GM18505 (cell line): ENCODE measurements around the gene CHD9NB.
"Not testable (repeated sequence)": the region's sequence is repeated elsewhere in the genome, so short reads cannot be mapped to it uniquely, and the experiment has no call there.

ENCODE experiments used
- ATAC-seq: cut with Tn5 transposase; IDR thresholded peaks from one replicate; pipeline ENCODE4 v1.9.1; 2021; ENCODE audit not compliant: unreplicated experiment
- POLR2A ChIP-seq: IDR thresholded peaks from 4 replicates; pipeline ENCODE4 v1.6.1; 2011; ENCODE audit warnings: borderline replicate concordance; ENCODE audit not compliant: insufficient read depth, insufficient read length; ENCODE audit errors: extremely low read depth

The CHD9NB gene

GRCh38 chr16:53041320-53042051, 11.2 kb downstream of the CHD9NB start:
- no peak for ATAC-seq
- TF ChIP-seq POLR2A, result no peak

- no peak for ATAC-seq
- no peak for TF ChIP-seq POLR2A
These were observed 11.9 kb downstream of the CHD9NB start for GRCh38 chr16:53040788-53041187.

- ATAC-seq, result not testable (repeated sequence)
These were observed 16.0 kb downstream of the CHD9NB start for GRCh38 chr16:53036711-53037110.

GRCh38 chr16:53036066-53036465, 16.6 kb downstream of the CHD9NB start:
- TF ChIP-seq POLR2A, result no peak
- no peak for ATAC-seq

- no peak for ATAC-seq
These were observed 17.3 kb downstream of the CHD9NB start for GRCh38 chr16:53035176-53035942.

DNA sequence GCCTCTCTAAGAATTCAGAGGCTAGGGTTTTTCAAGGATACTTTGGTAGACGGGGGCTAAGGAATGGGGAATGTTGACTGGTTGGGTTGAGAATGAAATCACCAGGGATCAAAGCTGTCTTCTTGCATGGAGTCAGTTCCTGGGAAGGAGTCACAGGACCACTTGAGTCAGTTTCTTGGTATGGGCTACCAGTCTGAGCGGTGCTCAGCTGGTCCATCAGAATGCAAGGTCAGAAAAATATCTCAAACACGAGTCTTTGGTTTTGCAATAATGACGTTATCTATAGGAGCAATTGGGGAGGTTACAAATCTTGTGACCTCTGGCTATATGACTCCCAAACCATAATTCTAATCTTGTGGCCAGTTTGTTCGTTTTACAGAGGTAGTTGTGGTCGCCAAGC, 18.4 kb downstream of the CHD9NB start:
- no peak for ATAC-seq

More at GRCh38 chr16:53035176-53035942, 17.3 kb downstream of the CHD9NB start:
- no peak for TF ChIP-seq POLR2A

DNA sequence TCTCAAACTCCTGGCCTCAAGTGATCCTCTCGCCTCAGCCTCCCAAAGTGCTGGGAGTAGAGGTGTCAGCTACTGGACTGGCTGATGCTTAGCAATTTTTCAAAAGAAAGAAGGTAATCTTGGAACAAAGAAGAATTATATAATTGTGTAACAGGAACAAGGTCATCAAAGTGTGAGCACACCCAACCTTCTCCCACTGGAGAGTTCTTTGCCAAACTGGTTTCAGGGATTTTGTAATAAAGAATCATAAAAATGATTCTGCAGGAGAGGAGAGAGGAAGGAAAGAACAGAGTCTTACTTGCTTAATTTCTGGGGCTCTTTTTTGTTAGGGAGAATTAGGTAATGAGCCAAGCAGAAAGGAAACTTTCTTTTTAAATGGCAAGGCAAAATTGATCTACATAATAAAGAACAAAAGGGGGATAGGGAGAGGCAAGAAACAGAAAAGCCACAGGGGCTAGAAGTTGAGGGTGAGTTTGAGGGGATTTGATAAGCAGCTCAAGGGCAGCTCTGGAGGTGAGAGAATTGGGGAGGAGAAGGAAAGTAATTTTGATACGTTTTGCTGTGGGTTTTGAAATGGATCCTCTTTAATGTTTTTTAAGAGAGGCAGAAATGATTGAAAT, 21.3 kb downstream of the CHD9NB start:
- no peak for TF ChIP-seq POLR2A

More for the DNA sequence above, 18.4 kb downstream of the CHD9NB start:
- TF ChIP-seq POLR2A, result no peak

GRCh38 chr16:53029971-53030370, 22.7 kb downstream of the CHD9NB start:
- TF ChIP-seq POLR2A, result no peak
- no peak for ATAC-seq

More for the DNA sequence above, 21.3 kb downstream of the CHD9NB start:
- ATAC-seq, result no peak

- peak; percentile 52 for ATAC-seq
- no peak for TF ChIP-seq POLR2A
These were observed 28.7 kb downstream of the CHD9NB start for GRCh38 chr16:53024045-53024444.

DNA sequence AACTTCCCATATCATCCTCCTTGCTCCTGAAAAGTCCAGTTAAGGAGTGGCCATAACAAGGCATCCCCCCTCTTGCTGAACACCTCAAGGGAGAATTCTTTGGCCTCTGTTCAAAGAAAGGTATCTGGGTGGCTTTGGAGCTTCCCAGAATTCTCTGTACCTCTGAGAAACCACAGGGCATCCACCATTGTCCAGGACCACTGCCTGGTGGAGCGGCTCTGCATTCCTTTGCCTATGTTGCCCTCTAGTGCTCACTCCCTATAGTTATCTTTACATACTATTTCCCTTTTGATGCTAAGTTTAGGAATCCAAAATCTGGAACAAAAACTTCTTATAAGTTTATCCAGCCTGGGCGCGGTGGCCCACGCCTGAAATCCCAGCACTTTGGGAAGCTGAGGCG, 30.3 kb downstream of the CHD9NB start:
- ATAC-seq, result no peak

GRCh38 chr16:53018834-53019416, 33.8 kb downstream of the CHD9NB start:
- TF ChIP-seq POLR2A, result no peak
- no peak for ATAC-seq

More for the DNA sequence above, 30.3 kb downstream of the CHD9NB start:
- no peak for TF ChIP-seq POLR2A

DNA sequence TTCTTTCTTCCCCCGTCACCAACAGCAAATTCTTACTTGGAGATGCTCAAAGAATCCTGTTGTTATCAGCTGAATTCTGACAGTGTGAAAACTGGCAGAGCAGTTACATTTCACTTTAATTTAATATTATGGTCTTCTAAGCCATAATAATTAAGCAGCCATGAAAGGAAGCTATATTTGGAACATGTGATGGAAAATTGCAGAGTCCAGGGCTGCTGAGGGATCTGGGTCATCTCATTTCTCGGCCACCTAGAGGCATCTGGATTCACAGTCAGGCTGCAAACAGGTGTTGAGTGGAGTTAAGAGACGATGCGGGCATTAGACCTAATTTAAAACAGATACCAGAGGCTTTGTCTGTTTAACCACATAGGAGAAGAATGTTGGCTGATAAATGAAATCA, 38.4 kb downstream of the CHD9NB start:
- TF ChIP-seq POLR2A, result no peak
- ATAC-seq, result no peak

DNA sequence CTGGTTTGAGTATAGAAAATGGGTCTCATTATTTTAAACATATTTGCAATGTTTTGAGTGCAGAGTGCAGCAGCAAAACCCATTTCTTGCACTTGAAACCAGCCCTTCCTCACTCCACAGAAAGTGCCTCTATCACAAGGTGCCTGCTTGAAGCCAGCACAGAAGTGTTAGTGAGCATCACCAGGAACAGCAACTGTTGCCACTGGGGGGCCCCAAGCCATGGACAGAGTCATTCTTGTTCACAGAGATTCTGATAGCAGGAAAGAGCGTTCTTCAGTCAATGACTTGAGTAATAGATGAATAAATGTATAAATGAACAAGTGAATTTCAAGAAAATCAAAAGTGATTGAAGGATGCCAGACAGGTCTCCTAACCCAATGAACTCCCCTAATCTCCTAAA, 45.6 kb downstream of the CHD9NB start:
- no peak for TF ChIP-seq POLR2A
- ATAC-seq, result no peak
